Lung microvascular endothelial cell (primary cell): ENCODE results near the gene NFYC. TPM values are rescaled to one million over a fixed set of nuclear protein-coding genes. Genes with fewer than 3 reads are reported as not detected.

Source experiments
- DNase-seq, 2 donors: peaks; one replicate each; pipeline versions ENCODE4 v3.0.0 to v3.0.0-alpha.2; 2010; ENCODE audit warnings: low read depth in 2 of 2
- total RNA-seq: library from RNA; depleted of rRNA; stranded (reverse); fragments of >200 nt; gene quantifications from 2 replicates; pipeline ENCODE4 v1.2.1, GENCODE V29; 2014

NFYC gene
- total RNA-seq, 1 donor from 2014 or later = 14.5 TPM

DNA sequence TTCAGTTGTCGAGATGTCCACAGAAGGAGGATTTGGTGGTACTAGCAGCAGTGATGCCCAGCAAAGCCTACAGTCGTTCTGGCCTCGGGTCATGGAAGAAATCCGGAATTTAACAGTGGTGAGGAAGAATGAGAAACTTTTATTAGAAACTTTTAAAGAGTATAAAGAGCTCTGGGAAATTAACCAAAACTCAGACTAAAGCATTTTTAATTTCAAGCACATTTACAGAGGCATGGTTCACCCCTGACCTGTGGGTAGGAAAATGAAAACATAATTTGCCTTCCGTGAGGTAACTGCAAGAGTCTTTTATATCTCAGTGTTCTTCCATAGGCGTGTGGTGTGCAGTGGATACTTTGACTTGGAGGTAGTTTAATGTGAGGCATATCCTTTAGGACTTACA is 47.3 kb downstream of the NFYC start:
- no peak for DNase-seq

DNA sequence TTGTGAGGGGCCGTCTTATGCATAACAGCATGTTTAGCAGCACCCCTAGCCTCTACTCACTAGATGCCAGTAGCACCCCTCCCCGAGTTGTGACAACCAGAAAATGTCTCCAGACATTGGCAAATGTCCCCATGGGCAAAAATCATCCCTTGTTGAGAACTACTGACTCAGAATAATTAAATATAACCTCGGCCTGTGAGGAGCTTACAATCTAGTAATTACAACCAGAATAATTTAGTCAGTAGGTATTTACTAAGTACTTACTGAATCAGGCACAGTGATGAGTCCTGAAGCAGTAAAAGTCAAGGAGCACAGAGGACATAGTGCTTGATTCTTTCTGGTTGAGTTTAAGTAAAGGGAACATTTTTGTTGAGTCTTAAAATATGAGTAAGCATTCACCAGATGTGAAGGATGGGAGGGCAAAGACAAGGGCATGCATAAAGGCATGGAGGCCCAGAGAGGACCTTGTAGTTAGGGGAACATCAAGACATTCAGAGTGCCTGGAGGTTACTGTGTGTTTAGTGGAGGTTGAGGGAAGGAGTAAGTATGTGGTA is 48.0 kb downstream of the NFYC start:
- DNase-seq = no peak

DNA sequence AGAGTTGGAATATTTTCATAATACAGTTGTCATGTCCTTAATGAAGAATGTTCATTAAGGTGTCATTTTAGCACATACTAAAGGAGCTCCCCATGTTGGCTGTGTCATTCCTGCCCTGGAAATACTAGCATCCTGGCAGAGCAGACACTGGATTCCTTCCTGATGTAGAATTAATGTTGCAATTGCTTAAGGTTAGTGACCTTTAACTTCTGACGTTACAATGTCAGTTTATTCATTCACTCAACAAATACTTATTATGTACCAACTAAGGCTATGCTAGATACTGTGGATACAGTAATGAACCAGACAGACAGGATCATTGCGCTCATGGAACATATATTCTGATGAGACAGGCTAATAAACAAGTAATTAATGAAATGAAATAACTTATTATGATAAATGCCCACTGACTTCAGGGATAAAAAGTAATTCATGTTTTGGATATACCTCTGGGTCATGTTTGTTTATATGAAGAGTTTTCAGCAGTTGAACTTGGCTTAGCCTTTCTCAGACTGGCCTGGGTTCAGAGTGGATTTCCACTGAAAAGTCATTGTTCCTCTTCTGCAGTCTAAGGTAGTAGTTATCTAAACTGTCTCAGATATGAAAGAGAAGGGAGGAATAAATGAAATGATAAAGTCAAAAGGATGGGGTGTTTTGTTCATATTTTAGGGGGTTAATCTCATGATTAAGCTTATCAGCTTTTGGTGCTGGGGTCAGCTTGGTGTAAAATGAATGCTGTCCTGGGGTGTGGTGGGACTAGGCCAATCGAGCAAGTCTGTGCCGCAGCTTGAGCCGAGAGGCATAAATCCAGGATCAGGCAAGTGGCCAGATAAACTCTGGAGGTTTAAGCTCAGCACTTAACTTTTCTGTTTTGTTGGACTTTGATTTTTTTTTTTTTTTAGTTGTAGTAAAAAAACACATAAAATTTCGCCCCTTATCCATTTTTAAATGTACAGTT is 48.8 kb downstream of the NFYC start:
- DNase-seq = peak in 1 of 2 donors; percentile 13

DNA sequence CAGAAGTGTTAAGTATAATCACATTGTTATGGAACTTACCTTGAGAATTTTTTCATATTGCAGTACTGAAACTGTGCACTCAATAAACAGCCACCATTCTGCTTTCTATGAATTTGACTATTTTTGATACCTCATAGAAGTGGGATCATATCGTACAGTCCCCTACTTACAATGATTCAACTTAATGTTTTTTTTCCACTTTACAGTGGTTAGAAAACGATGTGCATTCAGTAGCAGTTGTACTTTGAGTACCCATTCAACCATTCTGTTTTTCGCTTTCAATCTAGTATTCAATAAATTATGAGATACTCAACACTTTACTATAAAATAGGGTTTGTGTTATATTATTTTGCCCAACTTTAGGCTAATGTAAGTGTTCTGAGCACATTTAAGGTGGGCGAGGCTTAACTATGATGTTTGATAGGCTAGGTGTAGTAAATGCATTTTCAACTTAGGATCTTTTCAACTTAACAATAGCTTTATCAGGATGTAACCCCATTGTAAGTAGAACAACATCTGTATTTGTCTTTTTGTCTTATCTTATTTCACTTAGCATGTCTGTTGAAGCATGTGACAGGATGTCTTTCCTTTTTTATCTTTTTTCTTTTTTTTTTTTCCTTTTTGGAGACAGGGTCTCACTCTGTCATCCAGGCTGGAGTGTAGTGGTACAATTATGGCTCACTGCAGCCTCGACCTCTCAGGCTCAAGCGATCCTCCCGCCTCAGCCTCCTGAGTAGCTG is 49.7 kb downstream of the NFYC start:
- no peak for DNase-seq

DNA sequence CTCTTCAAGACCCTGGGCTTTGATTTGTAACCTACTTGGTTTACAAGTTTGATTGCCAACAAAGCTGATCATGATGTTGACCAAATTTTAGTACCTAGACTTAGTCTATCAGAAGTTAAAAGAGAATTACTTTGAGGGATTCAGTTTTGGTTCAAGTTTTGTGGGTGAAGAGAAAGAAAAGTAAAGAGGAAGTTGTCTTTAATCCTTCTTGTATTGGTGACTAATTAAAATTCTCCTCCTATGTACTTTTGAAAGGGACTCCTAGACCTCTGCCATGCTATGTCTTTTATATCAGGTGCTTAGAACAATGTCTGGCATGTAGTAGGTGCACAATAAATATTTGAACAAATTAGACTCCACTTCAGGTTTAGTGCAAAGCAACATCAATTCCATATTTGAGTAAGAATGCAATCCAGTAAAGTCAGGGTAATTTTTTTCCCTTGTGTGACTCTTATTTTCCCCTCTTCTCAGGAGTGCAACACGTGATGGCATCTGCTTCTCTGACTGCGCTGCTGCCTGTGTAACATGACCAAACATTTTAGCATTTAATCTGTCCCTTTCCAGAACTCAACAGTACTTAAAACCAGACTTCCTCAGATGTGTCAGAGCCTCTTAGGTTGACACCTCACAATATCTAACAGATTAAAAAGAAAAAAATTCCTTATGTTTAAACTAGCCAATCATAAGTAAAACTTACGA is 51.0 kb downstream of the NFYC start:
- no peak for DNase-seq

DNA sequence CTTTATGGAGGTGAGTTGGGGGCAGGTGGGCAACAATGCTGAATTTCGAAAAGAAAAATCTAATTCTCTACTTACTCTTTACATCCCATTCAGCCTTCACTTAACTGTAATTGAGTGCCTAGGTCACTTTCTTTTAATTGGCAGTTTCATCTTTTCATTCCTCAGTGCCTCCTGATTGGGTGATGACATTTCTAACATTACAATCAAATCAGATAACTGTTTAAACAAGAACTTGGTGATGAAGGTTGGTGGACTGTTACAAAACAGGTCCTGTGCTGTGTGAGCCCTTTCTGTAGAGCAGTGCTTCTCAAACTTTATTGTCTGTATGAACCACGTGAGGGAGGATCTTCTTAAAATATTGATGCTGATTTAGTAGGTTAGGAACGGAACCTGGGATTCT is 51.9 kb downstream of the NFYC start:
- no peak for DNase-seq

DNA sequence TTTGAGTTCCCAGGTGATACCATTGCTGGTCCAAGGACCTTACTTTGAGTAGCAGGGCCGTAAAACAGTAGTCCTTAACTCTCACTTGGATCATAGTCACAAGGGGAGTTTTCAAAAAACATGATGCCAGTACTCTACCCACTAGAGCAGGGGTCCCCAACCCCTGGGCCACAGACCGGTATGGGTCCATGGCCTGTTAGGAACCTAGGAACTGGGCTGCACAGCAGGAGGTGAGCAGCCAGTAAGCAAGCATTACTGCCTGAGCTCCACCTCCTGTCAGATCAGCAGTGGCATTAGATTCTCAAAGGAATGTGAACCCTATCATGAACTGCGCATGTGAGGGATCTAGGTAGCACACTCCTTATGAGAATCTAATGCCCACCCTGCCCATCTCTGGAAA is 52.4 kb downstream of the NFYC start:
- no peak for DNase-seq

DNA sequence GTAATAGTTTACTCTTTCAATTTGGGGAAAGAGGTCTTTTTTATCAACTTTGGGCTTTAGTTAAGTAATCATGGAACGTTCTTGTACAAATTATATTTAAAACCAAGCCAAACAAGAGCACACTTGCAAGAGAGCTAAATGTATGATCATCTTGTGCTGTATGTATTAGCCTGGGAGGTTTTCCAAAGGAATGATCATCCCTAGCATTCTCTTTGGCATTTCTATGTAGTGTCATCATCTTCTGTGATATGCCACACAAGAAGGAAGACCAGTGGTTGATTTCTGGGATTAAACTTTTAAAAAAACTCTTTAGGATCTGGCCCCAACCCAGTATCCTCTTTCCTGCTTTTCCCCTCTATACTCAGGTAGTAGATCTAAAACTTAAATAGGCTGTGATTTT is 53.7 kb downstream of the NFYC start:
- no peak for DNase-seq

DNA sequence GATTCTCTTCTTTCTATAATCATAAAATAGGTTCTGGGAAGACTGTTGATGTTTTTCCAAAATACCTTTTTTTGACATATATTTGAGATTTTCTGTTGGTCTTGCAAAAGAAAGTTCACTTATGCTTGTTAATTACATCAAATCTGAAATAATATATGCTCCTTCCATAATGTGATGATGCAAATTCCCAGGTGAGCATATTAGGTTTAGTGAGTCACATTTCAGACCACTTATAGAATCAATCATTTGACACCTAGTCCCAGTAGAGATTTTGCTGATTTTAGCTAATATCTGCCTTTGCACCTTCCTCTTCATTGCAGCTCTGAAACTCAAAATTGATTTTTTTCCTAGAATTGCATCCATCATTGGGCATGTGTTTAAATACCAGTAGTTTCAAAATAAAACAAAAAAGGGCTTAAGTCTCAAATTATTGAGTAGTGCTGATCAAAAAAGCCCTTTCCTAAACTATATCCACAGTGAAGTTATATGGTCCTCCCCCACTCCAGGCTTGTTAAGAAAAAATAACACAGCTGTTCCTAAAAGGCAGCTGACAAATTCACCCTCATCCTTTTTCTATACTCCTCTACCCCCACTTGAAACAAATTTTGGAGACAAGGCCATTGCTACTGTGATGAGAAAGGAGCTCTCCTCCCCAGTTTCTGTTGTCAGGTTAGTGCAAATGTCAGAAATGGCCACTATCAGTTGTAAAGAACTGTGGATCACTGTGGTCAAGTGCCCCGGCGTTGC is 55.0 kb downstream of the NFYC start:
- no peak for DNase-seq

DNA sequence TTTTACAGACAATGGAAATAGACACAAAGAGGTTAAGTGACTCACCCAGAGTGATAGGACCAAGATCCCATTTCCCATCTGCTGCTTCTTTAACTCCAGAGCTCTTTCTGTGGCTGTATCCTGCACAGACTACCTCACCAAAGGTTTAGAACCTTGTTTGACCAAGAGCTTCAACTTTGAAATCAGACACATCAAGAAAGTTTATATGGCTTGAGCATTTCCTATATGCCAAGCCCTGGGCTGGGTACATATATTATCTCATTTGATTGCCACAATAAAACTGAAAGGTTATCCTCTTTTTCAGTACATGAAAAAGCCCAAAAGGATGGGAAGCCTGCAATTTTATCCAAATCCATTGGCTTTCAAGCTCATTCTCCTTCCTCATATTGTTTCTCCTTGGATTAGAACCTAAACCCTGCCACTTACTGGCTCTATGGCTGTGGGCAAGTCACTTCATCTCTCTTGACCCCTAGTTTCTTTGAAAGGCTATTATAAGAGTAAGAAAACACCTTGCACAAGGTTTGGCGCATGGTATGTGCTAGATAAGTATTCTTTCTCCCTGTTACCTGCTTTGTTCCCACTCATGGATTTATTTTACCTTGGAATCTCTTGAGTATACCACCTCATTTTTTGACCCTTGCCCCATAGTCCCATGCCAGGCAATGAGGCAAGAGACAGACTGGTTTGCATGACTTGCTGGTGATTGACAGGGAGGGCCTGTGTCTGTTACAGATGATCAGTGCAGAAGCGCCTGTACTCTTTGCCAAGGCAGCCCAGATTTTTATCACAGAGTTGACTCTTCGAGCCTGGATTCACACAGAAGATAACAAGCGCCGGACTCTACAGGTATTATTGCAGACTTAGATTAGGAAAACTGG is 57.6 kb downstream of the NFYC start:
- no peak for DNase-seq

DNA sequence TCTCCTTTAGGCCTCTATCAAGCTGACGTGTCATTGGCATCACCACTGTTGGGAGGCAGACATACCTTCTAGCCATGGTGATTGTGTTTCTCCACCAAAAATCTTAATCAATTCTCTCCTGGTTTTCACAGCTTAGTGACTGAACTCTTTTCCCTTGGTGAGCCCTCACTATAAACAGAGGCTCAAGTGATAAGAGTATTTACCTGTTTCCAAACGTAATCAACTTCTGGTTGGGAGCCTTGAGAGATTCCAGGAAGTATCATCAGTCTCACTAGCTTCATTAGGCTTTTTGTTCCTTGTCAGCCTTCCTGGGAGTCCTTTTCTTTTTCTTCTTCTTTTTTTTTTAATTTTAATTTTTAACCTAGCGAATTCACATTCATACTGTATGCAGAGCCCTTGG is 58.3 kb downstream of the NFYC start:
- DNase-seq = no peak

DNA sequence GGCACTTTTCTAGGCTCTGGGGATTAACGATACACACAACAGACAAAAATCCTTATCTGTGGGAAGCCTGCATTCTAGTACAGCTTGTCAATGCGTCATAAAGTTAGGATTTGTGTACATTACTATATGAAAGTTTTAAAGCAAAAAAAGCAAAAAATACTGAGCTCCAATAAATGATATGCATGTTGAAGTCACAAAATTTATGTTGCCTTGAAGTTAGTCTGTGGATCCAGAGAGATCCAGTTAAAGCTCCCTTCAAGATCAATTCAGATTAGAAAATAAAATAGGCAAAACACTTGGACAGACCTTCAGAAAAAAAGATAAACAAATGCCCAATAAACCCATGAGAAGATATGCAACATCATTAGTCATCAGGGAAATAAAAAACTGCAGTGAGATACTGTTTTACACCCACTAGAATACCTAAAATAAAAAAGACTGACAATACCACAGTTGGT is 59.0 kb downstream of the NFYC start:
- DNase-seq = no peak

DNA sequence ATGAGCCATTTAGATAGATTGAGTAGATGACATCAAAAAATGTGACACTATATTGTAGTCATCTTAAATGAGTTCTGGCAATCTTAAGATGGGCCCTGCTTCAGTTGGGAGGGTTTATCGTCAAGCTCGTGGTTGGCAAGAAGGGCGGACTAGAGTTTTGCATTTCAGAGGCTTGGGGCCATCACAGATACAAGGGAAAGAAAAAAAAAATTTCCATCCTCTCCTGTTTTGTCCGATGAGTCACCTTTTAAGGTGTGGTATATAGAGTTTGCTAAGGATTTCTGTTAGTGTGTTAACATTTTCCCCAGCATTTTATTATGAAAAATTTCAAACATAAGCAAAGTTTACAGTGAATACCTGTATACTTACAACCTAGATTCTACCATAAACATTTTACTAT is 60.3 kb downstream of the NFYC start:
- DNase-seq = no peak

DNA sequence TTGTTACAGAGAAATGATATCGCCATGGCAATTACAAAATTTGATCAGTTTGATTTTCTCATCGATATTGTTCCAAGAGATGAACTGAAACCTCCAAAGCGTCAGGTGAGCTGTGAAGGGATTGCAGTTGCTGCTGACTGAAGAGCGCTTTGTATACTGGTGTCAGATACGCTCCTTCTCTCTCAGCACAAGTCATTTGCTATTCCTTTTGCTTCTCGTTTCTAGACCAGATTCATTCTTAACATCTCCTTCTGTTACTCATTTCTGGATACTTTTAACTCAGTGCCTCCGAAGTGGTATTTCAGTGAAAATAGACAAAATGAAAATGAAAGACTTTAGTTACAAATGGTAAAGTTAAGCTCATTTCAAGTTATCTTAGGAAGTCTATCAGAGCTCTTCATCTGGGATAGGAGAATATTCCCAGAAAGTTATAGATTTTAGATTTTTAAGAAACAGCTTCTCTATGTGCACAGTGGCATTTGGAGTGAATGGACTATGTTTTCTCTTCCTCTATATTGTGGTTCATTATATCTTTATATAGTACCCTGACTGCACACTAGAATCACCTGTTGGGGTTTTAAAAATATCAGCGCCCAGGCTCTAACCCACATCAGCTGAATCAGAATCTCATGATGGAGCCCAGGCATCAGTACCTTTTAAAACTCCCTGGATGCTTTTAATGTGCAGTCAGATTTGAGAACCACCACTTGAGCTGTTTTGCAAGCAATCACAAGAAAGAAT is 61.8 kb downstream of the NFYC start:
- no peak for DNase-seq

DNA sequence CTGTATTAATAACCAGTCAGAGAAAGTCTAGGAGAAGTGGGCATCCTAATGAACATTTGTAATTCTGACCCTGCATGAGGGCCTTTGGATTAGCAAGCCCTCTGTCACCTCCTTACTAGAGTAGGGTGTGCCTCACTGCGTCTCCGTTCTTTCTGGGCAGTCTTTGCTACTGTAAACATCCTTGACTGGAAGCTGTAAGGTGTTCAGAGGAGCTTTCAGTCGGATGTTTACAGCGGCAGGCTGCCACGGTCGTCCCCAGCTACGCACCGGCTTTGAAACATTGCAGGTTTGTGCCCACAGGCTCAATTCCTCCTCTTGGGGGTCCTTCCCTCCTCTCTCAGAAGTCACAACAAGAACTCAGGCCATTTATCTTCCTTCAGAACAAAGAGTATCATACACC is 62.7 kb downstream of the NFYC start:
- DNase-seq = no peak

DNA sequence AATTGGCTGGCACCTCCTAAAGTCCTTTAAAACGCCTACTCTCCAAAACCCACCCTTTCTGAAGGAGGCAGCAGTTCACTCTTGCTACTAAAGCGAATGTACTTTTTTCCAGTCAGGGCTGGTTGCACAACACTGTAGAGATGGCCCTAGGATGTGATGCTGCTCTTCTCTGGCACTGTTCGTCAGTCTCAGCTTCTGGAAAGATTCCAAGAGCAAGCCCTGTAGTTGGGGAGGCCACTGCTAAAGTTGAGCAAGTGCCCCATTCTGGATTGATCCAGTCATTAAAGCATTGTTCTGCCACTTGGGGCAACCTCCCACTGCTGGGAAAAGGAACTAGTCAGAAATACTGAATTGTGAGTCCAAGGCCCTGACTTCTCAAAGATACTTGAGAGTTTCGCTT is 63.6 kb downstream of the NFYC start:
- peak in 1 of 2 donors; percentile 13 for DNase-seq

DNA sequence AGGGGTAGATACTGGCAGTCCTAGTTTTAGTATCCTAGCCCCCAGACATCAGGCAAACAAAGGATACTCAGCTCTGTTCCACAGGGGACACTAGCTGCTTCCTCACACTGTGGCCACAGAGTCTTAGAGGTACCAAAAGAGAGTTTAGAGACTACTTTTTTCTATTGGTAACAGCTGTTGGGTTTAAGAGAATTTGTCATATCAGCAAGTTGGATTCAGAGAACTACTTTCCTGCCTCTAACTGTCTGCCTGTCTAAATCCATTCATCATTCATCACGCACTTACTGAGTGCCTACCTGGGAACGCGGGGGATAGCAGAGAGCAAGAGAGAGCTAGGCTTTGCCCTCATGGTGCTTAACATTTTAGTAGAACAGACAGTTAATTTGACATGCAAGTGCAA is 65.0 kb downstream of the NFYC start:
- no peak for DNase-seq

DNA sequence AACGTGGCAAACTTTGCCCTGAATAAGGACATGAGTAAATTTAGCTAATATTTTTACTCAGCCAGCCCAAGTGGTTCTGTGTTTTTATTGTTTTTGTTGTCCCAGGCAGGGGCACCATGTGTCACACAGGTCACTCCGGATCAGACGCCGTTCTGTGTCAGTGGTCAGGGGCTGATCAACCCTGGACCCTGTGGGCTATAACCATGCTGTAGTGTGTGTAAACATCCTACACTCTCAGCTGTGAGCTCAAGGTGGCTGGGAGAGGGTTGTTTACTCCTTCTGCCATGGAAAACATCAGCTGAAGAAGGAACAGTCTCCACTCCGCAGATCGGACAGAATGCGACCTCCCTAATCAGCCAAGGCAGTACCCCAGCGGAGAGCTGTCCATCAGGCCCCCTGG is 65.6 kb downstream of the NFYC start:
- no peak for DNase-seq

DNA sequence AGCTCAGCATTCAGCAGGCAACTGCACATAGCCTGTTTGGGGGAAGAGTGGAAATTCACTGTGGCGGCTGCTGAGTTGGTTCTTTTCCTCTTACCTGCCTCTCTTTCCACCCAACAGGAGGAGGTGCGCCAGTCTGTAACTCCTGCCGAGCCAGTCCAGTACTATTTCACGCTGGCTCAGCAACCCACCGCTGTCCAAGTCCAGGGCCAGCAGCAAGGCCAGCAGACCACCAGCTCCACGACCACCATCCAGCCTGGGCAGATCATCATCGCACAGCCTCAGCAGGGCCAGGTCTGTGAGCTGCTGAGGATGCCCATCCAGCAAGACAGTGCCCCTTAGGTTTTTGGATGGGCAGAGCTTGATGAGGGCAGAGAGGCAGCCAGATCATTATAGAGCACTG is 66.5 kb downstream of the NFYC start:
- no peak for DNase-seq
